Activated naive CD4-positive, alpha-beta T cell treated with anti-CD3 and anti-CD28 coated beads, Interleukin-2, amount 50 U/mL, for 72 hours (primary cell): Measurements from ENCODE around the gene CDC25A. TPM values are rescaled to one million over a fixed set of nuclear protein-coding genes. Genes with fewer than 3 reads are reported as not detected.

ENCODE experiments used
- ATAC-seq, 2 donors: fragments of 150-1000 bp; cut with Tn5 transposase; 2 replicates each; pipeline ENCODE4 v1.10.0; 2021; ENCODE audit warnings: mild to moderate bottlenecking in 2 of 2, moderate library complexity in 2 of 2
- DNase-seq, 2 donors: peaks; one replicate each; pipeline ENCODE4 v3.0.0; 2021 to 2022; ENCODE audit warnings: low spot score in 2 of 2
- H3K27ac Mint-ChIP-seq, 2 donors: one replicate each; pipeline ENCODE4 v1.8.0; 2022; ENCODE audit warnings: mild to moderate bottlenecking in 2 of 2, mixed read lengths in 2 of 2
- H3K36me3 Mint-ChIP-seq, 2 donors: one replicate each; pipeline ENCODE4 v1.8.0; 2022; ENCODE audit warnings: mixed read lengths in 2 of 2
- H3K9me3 Mint-ChIP-seq, 2 donors: one replicate each; pipeline ENCODE4 v1.8.0; 2022; ENCODE audit warnings: mixed read lengths in 2 of 2
- total RNA-seq, 2 donors: library from RNA; stranded (reverse); gene quantifications; one replicate each; pipeline ENCODE4 v1.2.3, GENCODE V29; 2022

CDC25A gene
- total RNA-seq, 2 donors from 2014 or later = 29.0 to 37.6 TPM

- H3K9me3 Mint-ChIP-seq = no peaks in the 10 kb centered on the region
- peak in 1 of 2 donors; percentile 39 for ATAC-seq
- H3K36me3 Mint-ChIP-seq = peaks cover 6 to 22% of the 10 kb centered on the region in 2 donors
- peak in 1 of 2 donors; percentile 57 for DNase-seq
- no peak overlapping the region for H3K27ac Mint-ChIP-seq
Measured at GRCh38 chr3:48157950-48158376, 30.3 kb downstream of the CDC25A start.

- H3K9me3 Mint-ChIP-seq = no peaks in the 10 kb centered on the region
Measured at GRCh38 chr3:48157202-48157840, 30.9 kb downstream of the CDC25A start.

GRCh38 chr3:48156163-48156562, 32.1 kb downstream of the CDC25A start:
- ATAC-seq = no peak
- no peak overlapping the region for H3K27ac Mint-ChIP-seq
- H3K9me3 Mint-ChIP-seq = no peaks in the 10 kb centered on the region
- H3K36me3 Mint-ChIP-seq = peaks cover 0 to 11% of the 10 kb centered on the region in 2 donors
- DNase-seq = no peak

More at GRCh38 chr3:48157202-48157840, 30.9 kb downstream of the CDC25A start:
- H3K36me3 Mint-ChIP-seq = peaks cover 6 to 22% of the 10 kb centered on the region in 2 donors
- peak overlapping the region in 1 of 2 donors; percentile 44 for H3K27ac Mint-ChIP-seq
- ATAC-seq = no peak
- DNase-seq = no peak

- Mint-ChIP-seq H3K27ac (no peak overlapping the region), H3K9me3 (no peaks in the 10 kb centered on the region), H3K36me3 (peaks cover 0 to 6% of the 10 kb centered on the region in 2 donors)
- ATAC-seq = peak in 1 of 2 donors; percentile 35
- no peak for DNase-seq
Measured at GRCh38 chr3:48155122-48155521, 33.1 kb downstream of the CDC25A start.

DNA sequence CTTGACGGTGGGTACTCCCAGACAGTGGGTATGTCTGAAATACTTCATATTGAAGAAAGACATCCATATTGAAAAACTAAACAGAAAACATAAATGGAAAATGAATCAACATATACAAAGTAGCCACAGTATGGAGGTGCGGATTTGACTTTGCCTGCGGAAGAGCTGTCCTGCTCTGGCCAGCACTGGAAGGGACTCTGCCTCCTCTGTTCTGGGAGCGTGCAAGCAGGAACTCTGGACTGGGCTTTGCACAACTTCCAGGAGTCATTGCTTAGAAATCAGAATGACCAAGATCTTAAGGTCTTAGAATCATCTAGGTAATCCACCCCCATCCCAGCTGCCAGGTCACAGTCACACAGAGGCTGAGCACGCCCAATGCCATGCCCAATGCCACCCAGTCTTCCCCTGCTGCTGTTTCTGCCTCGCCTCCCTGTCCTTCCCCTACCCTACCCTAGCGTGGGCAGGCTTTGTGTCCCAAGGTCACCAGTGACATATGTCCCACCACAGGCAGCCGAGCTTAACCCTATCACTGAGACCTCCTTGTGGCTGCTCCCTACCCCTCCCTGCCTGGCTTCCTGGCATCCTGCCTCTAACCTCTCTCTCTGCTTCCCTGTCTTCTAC, 36.3 kb downstream of the CDC25A start:
- Mint-ChIP-seq H3K27ac (no peak overlapping the region), H3K9me3 (no peaks in the 10 kb centered on the region), H3K36me3 (no peaks in the 10 kb centered on the region)
- DNase-seq (no peak), ATAC-seq (peak; percentile 21 to 29)

DNA sequence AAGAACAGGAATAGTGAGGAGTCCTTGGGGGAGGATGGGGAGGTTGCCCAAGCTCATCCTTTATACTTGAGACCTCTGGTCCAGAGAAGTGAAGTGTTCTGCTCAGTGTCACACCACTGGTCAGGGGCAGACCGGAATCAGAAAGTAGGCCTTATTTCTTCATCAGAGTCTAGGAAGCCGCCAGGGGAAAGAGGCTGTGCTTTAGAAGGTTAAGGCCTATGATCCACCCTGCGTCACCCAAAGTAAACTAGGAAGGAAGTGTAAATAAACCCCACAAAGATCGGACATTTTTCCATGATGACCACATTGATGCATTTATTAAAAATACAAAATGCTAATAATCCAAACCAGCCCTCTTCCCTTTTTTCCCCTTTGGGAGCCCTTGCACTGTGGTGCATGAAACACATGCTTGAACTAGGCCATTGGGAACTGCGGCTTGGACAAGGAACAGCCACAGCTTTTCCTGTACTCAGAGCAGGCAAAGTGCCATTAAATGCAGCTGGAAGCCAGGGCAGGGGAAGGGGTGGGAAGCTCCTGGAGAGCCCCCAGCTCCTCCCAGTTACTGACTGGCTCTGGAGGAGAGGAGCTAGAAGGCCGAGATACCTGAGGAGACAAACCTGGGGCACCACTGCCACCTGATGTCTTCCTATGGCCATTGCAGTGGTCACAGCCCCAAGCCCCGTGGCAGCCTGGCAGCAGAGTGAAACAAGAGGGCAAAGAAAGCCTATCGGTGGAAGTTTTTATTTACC, 37.0 kb downstream of the CDC25A start:
- Mint-ChIP-seq H3K36me3 (no peaks in the 10 kb centered on the region), H3K27ac (no peak overlapping the region), H3K9me3 (no peaks in the 10 kb centered on the region)
- peak; percentile 62 to 66 for DNase-seq
- peak; percentile 90 for ATAC-seq

DNA sequence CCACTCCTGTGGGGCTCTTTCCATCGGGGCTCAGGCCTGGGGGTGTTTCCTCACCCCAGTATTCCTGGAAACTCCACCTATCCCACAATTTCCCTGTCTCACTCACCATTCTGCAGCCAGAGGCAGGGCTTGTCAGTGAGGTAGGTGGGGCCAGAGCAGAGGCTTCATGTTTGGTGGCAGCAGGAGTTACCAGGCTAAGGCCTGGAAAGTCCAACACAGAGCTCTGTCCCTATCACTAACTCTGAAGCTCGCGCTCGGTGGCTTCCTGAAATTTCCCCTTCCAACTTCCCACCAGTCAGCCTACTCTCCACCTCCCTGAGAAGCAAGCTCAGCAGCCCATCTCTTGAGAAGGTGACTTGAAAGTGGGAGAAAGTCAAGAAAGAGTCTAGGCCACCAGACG, 44.2 kb downstream of the CDC25A start:
- no peaks in the 10 kb centered on the region for H3K9me3 Mint-ChIP-seq

DNA sequence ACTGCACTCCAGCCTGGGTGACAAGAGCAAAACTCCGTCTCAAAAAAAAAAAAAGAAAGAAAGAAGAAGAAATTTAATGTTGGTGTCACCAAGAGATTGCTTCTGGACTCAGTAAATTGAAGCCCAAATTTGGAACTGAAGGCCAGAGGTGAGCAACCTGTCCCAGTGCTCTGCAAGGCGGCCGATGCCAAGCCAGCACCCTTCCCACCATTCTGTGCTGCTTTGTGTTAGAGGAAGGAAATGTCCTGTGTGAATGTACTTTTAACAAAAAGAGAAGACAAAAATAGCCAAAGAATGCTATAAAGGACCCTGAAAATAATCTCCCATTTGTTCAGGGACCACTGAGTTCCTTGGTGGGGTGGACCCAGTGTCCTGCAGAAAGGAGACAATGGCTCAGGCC, 44.6 kb downstream of the CDC25A start:
- DNase-seq = no peak
- no peak for ATAC-seq
- Mint-ChIP-seq H3K36me3 (no peaks in the 10 kb centered on the region), H3K27ac (peak overlapping the region in 1 of 2 donors; percentile 20), H3K9me3 (no peaks in the 10 kb centered on the region)

More for the DNA sequence above, 44.2 kb downstream of the CDC25A start:
- Mint-ChIP-seq H3K36me3 (no peaks in the 10 kb centered on the region), H3K27ac (peak overlapping the region in 1 of 2 donors; percentile 20)
- ATAC-seq (no peak), DNase-seq (no peak)

GRCh38 chr3:48142316-48142870, 45.8 kb downstream of the CDC25A start:
- ATAC-seq (no peak), DNase-seq (no peak)
- H3K9me3 Mint-ChIP-seq = no peaks in the 10 kb centered on the region
- H3K27ac Mint-ChIP-seq = no peak overlapping the region
- no peaks in the 10 kb centered on the region for H3K36me3 Mint-ChIP-seq

GRCh38 chr3:48141604-48142137, 46.5 kb downstream of the CDC25A start:
- H3K9me3 Mint-ChIP-seq = no peaks in the 10 kb centered on the region
- H3K36me3 Mint-ChIP-seq = no peaks in the 10 kb centered on the region
- H3K27ac Mint-ChIP-seq = no peak overlapping the region
- no peak for ATAC-seq
- DNase-seq = no peak

DNA sequence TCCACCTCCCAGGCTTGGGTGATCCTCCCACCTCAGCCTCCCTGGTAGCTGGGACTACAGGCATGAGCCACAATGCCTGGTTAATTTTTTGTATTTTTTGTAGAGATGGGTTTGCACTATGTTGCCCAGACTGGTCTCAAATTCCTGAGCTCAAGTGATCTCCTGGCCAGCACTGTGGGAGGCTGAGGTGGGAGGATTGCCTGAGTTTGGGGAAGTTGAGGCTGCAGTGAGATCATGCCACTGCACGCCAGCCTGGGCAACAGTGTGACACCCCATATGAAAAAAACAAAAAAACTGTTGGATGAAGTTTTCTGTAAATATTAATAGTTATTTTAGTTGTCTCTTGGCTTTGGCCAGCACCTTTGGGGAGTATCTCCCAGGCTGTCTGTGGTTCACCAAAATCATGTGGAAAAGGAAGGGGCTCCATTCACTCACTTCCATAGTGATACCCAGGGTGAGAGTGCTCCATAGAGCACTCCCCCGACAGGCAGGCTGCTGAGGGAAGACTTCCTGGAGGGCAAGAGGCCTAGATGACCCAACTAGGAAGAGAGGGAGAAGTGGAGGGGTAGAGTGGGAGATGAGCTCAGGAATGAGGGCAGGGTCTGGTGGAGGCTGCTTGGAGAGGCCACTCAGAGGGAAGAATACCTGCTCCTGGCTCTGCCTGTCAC, 47.1 kb downstream of the CDC25A start:
- no peak for DNase-seq
- no peaks in the 10 kb centered on the region for H3K36me3 Mint-ChIP-seq
- H3K27ac Mint-ChIP-seq = no peak overlapping the region
- H3K9me3 Mint-ChIP-seq = no peaks in the 10 kb centered on the region
- no peak for ATAC-seq

DNA sequence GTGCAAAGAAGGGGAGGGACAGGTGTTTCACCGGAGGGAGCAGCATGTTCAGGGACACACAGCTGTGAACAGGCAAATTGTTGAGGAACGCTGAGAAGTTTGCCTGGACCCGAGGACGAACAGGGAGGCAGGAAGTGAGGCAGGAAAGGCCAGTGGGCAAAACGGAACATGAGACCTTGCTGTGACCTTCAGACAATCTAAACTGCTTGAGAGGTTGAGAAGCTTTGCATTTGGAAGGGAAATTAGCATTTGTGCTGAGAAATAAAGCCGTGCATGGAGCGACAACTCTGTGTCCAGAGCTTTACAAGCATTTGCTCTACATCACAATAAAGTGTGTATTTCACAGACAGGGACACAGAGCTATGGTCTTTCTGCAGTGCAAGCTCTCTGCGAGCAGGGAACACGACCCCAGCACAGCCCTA, 47.9 kb downstream of the CDC25A start:
- H3K9me3 Mint-ChIP-seq = no peaks in the 10 kb centered on the region
- H3K36me3 Mint-ChIP-seq = no peaks in the 10 kb centered on the region
- no peak for ATAC-seq
- DNase-seq = no peak
- H3K27ac Mint-ChIP-seq = no peak overlapping the region

DNA sequence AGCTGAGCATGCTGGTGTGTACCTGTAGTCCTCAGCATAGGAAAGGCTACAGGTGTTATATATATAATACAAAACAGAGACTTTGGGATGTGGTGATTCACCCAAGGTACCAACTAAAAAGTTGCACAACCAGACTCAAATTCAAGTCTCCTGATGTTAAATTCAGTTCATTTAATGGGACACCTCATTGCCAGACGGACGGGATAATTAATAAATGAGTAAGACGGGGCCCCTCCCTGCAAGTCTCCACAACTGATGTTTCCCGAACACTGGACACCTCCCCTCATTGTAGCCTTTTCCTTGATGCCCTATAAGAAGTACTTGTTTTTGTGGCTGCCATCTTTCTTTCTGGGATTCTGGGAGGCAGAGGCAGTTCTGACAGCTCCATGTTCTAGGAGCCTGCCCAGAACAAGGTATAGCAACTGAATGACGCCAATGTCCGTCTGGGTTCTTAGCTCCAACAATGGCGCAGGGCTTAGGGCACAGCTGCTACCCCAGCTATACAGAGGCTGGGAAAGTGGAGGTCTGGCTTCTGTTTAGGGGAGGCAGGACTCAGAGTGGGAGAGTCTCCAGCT, 50.7 kb downstream of the CDC25A start:
- no peak for ATAC-seq
- Mint-ChIP-seq H3K36me3 (no peaks in the 10 kb centered on the region), H3K27ac (no peak overlapping the region), H3K9me3 (no peaks in the 10 kb centered on the region)
- no peak for DNase-seq

DNA sequence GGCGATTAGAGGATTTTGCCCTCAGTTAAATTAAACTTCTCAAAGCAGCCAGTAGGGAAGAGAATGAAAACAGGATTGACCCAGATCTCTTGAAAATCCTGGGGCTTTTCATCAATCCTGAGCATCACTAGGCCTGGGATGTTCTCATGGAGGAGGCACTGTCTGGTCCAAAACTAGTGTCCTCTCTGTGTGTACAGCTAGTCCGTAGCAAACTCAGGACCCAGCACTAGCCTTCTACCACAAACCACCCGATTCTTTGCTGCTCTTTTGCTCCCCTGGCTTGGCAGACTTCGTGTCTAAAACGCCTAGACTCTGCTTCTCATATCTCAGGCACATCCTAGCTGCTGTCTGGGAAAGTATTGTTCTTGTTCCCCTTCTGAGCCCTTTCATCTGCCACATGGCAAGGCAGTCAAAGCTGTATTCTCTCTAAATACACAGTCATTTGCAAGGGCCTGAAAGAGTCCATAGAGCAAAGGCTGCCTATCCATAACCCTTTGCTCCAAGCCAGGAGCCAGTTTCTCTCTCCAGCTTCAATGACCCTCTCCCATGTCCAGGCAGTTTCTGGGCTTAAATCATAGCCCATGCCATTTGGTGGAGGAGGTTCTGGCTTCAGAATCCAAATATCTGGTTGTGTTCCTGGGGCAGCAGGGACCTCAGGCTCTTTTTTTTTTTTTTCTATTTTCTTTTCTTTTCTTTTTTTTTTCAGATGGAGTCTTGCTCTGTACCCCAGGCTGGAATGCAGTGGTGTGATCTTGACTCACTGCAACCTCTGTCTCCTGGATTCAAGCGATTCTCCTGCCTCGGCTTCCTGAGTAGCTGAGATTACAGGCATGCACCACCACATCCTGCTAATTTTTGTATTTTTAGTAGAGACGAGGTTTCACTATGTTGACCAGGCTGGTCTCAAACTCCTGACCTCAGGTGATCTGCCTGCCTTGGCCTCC, 52.4 kb downstream of the CDC25A start:
- Mint-ChIP-seq H3K27ac (no peak overlapping the region), H3K36me3 (no peaks in the 10 kb centered on the region), H3K9me3 (no peaks in the 10 kb centered on the region)
- DNase-seq (no peak), ATAC-seq (no peak)

- no peak for ATAC-seq
- H3K9me3 Mint-ChIP-seq = no peaks in the 10 kb centered on the region
- no peak for DNase-seq
- H3K27ac Mint-ChIP-seq = no peak overlapping the region
- no peaks in the 10 kb centered on the region for H3K36me3 Mint-ChIP-seq
Measured at GRCh38 chr3:48130321-48130904, 57.8 kb downstream of the CDC25A start.
